A673 (cell line): ENCODE results near the gene UBALD1.

Source experiments
- EZH2 ChIP-seq: fragments of 200-600 bp; sonication (generic); IDR thresholded peaks from 2 replicates; pipeline ENCODE4 v1.6.1; 2017; ENCODE audit warnings: borderline replicate concordance, low read depth, mild to moderate bottlenecking, mixed read lengths, antibody characterized with exemption, low read length; ENCODE audit not compliant: poor library complexity, severe bottlenecking
- TF ChIP-seq, protein P1 (sequence below): fragments of 300-800, 200-600 bp; sonication (generic); conservative IDR thresholded peaks from 2 replicates; pipeline ENCODE4 v1.5.1; 2017; ENCODE audit warnings: low read depth, mild to moderate bottlenecking, antibody characterized with exemption, low read length, moderate library complexity, mixed read lengths

DNA sequence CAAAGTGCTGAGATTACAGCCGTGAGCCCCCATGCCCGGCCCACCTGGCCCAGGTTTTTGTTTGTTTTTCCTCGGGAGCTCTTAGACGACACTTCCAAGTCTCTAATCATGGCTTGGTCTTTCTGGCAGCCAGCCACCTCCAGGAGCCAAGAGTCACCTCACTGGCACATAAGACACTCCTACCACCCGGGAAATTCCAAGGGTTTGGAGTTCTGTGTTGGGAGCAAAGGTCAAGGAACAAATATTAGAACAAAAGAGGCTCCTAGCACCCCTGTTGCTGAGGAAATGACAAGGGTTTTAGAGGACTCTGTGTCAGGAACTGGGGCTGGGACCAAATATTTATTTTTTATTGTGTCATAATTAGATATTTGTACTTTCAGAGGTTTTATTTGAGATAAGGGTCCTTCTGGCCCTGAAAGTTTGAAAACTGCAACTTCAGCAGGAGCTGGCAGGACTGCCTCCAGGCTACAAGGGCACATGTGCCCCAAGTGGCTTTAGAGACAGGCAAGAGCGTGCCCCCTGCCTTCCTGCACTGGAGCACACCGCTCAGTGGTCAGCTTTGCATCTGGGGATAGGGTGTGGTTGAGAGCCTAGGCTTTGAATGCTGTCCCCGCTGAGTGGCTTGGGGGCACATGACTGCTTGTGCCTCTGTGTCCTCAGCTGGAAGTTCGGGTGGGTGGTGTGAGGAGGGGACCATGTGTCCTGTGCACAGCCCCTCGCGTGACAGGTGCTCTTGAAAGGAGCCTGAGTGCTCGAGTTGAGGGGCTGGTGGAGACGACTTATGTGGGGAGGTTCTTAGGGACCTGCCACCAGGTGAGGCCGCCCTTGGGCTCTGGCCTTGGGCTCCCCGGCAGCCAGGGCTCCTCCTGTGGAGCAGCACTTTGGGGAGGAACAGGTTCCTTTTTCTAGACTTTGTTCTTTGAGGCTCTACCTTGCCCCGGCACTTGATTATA, 39.6 kb upstream of the UBALD1 start:
- TF ChIP-seq, protein P1, sequence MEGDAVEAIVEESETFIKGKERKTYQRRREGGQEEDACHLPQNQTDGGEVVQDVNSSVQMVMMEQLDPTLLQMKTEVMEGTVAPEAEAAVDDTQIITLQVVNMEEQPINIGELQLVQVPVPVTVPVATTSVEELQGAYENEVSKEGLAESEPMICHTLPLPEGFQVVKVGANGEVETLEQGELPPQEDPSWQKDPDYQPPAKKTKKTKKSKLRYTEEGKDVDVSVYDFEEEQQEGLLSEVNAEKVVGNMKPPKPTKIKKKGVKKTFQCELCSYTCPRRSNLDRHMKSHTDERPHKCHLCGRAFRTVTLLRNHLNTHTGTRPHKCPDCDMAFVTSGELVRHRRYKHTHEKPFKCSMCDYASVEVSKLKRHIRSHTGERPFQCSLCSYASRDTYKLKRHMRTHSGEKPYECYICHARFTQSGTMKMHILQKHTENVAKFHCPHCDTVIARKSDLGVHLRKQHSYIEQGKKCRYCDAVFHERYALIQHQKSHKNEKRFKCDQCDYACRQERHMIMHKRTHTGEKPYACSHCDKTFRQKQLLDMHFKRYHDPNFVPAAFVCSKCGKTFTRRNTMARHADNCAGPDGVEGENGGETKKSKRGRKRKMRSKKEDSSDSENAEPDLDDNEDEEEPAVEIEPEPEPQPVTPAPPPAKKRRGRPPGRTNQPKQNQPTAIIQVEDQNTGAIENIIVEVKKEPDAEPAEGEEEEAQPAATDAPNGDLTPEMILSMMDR, result no peak
- no peak for TF ChIP-seq EZH2
